ENCODE results near the gene PPM1H. TPM values are rescaled to one million over a fixed set of nuclear protein-coding genes. Genes with fewer than 3 reads are reported as not detected.

The PPM1H gene
- total RNA-seq, 1 experiment from 2014 or later: 0.04 TPM

DNA sequence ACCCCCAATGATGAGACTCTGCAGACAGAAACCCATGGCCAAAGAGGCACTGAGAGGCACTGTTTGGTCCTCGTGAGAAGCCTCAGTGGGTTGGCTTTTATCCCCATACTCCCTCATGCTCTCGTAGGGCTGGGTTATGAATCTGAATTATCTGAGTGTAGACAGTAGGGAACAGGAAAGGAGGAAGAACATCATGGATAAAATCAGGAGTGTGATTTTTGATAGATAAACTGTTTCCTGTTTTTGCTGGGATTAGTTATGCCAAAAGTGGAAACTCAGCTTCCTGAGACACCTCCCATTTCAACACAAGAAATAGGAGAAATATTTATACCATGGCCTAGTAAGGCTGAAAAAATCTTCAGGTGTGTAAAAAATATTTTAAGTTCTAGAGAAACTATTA, 177.9 kb downstream of the PPM1H start:
- Histone ChIP-seq H3K4me1 (ENCODE audit: insufficient read depth, low read length, poor library complexity, severe bottlenecking) (no peaks in the 10 kb centered on the region), H3K27ac (ENCODE audit: low read depth, low read length, poor library complexity, severe bottlenecking) (no peak overlapping the region)
- intact Hi-C loops (cut with micrococcal nuclease; ENCODE audit: unreplicated experiment): no loop called here

DNA sequence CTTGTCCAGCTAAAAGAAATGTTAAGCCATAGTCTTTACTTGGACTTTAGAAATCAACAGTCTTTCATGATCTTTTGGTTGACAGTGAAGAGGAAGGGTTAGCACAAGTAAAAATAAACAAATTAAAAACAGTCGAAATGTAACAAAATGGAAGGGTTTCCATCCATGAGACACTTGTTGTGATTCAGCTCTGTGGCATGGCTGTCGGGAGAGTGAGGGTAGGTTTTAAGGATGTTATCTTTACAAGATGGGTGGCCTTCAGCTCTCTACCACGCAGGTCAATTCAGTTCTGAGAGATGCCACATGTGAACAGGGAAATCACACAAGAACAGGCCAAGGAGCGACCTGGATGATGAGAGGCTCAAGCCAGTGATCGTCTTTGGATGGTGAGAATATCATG, 180.2 kb downstream of the PPM1H start:
- no peak overlapping the region for H3K27ac ChIP-seq (ENCODE audit: low read depth, low read length, poor library complexity, severe bottlenecking)
- ChIA-PET CTCF (interaction anchor here (0.6 kb wide), 1 partner anchor 51 kb away, joined by 3 read pairs; no protein-coding TSS in a partner anchor), POLR2A (ENCODE audit: low non-redundant PET) (no interaction called here)
- no peaks in the 10 kb centered on the region for H3K4me1 ChIP-seq (ENCODE audit: insufficient read depth, low read length, poor library complexity, severe bottlenecking)
- no peaks in the 10 kb centered on the region for H3K9me3 ChIP-seq (ENCODE audit: low read depth, low read length, poor library complexity, severe bottlenecking)
- H3K27me3 ChIP-seq (replicated peaks; ENCODE audit: insufficient read depth, low read depth, low read length, poor library complexity): no peaks in the 10 kb centered on the region
- H3K36me3 ChIP-seq (ENCODE audit: insufficient read depth, low read length, poor library complexity, severe bottlenecking): no peaks in the 10 kb centered on the region
- no peak overlapping the region for H3K4me3 ChIP-seq (ENCODE audit: low read depth, low read length, poor library complexity, severe bottlenecking)
- BruUV-seq (replicated peaks): no TSS peak
- intact Hi-C loops (cut with micrococcal nuclease; ENCODE audit: unreplicated experiment): no loop called here
- TF ChIP-seq, protein P1, sequence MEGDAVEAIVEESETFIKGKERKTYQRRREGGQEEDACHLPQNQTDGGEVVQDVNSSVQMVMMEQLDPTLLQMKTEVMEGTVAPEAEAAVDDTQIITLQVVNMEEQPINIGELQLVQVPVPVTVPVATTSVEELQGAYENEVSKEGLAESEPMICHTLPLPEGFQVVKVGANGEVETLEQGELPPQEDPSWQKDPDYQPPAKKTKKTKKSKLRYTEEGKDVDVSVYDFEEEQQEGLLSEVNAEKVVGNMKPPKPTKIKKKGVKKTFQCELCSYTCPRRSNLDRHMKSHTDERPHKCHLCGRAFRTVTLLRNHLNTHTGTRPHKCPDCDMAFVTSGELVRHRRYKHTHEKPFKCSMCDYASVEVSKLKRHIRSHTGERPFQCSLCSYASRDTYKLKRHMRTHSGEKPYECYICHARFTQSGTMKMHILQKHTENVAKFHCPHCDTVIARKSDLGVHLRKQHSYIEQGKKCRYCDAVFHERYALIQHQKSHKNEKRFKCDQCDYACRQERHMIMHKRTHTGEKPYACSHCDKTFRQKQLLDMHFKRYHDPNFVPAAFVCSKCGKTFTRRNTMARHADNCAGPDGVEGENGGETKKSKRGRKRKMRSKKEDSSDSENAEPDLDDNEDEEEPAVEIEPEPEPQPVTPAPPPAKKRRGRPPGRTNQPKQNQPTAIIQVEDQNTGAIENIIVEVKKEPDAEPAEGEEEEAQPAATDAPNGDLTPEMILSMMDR (conservative IDR thresholded peaks at IDR 0.05; ENCODE audit: low read depth, low read length): no peak
- TF ChIP-seq EZH2 (IDR thresholded peaks at IDR 0.05; ENCODE audit: borderline replicate concordance, low read depth, low read length, poor library complexity, severe bottlenecking): no peak
- no peak for DNase-seq (ENCODE audit: low spot score)

More for the DNA sequence above, 177.9 kb downstream of the PPM1H start:
- BruUV-seq (replicated peaks): no TSS peak
- H3K27me3 ChIP-seq (replicated peaks; ENCODE audit: insufficient read depth, low read depth, low read length, poor library complexity): no peaks in the 10 kb centered on the region
- CTCF ChIA-PET: no interaction called here
- no peaks in the 10 kb centered on the region for H3K36me3 ChIP-seq (ENCODE audit: insufficient read depth, low read length, poor library complexity, severe bottlenecking)
- no peak overlapping the region for H3K4me3 ChIP-seq (ENCODE audit: low read depth, low read length, poor library complexity, severe bottlenecking)
- no peak for TF ChIP-seq EZH2 (IDR thresholded peaks at IDR 0.05; ENCODE audit: borderline replicate concordance, low read depth, low read length, poor library complexity, severe bottlenecking)
- TF ChIP-seq, protein P1 (conservative IDR thresholded peaks at IDR 0.05; ENCODE audit: low read depth, low read length): no peak
- DNase-seq (ENCODE audit: low spot score): no peak
- no peaks in the 10 kb centered on the region for H3K9me3 ChIP-seq (ENCODE audit: low read depth, low read length, poor library complexity, severe bottlenecking)
- POLR2A ChIA-PET (ENCODE audit: low non-redundant PET): no interaction called here

DNA sequence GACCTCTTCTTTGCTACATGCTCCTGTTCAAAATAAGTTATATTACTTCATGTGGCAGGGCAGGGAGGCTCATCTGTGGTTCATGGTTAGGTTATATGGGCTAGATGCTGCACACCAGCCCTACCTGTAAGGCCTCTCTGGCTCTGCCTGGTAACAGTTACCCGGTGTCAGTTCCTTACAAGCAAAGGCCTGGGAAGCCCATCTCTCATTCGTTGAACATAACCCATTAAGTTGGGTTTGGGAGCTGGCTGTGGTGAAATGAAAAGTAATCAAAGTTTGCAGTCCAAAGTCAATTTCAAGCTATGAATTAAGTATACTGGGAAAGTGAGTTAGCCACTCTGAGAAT, 183.2 kb downstream of the PPM1H start:
- ChIA-PET POLR2A (ENCODE audit: low non-redundant PET) (no interaction called here), CTCF (no interaction called here)
- H3K36me3 ChIP-seq (ENCODE audit: insufficient read depth, low read length, poor library complexity, severe bottlenecking): no peaks in the 10 kb centered on the region
- H3K27me3 ChIP-seq (replicated peaks; ENCODE audit: insufficient read depth, low read depth, low read length, poor library complexity): no peaks in the 10 kb centered on the region
- H3K4me1 ChIP-seq (ENCODE audit: insufficient read depth, low read length, poor library complexity, severe bottlenecking): no peaks in the 10 kb centered on the region
- TF ChIP-seq EZH2 (IDR thresholded peaks at IDR 0.05; ENCODE audit: borderline replicate concordance, low read depth, low read length, poor library complexity, severe bottlenecking): no peak
- TF ChIP-seq, protein P1 (conservative IDR thresholded peaks at IDR 0.05; ENCODE audit: low read depth, low read length): no peak
- no peak for DNase-seq (ENCODE audit: low spot score)
- H3K27ac ChIP-seq (ENCODE audit: low read depth, low read length, poor library complexity, severe bottlenecking): no peak overlapping the region
- no peaks in the 10 kb centered on the region for H3K9me3 ChIP-seq (ENCODE audit: low read depth, low read length, poor library complexity, severe bottlenecking)
- intact Hi-C loops (cut with micrococcal nuclease; ENCODE audit: unreplicated experiment): no loop called here
- BruUV-seq (replicated peaks): no TSS peak
- no peak overlapping the region for H3K4me3 ChIP-seq (ENCODE audit: low read depth, low read length, poor library complexity, severe bottlenecking)

Data from A673 (cell line).